WERI-Rb-1 (cell line): ENCODE measurements around the gene CRELD1.
"Not testable (repeated sequence)": the region's sequence is repeated elsewhere in the genome, so short reads cannot be mapped to it uniquely, and the experiment has no call there.

Experiments
- DNase-seq: peaks from one replicate; pipeline ENCODE4 v3.0.0-alpha.2; 2020
- H3K27ac ChIP-seq: fragments of 250-450 bp; sonication (Bioruptor Pico); 2 replicates; pipeline ENCODE4 v1.5.1; 2020; ENCODE audit warnings: mild to moderate bottlenecking, moderate library complexity
- H3K27me3 ChIP-seq: fragments of 250-450 bp; sonication (Bioruptor Pico); 2 replicates; pipeline ENCODE4 v1.5.1; 2021; ENCODE audit warnings: mild to moderate bottlenecking, low read depth, moderate library complexity; ENCODE audit not compliant: insufficient read depth, severe bottlenecking
- H3K36me3 ChIP-seq: fragments of 250-450 bp; sonication (Bioruptor Pico); 2 replicates; pipeline ENCODE4 v1.5.1; 2020; ENCODE audit warnings: mild to moderate bottlenecking, moderate library complexity
- H3K4me3 ChIP-seq: 2 replicates; pipeline ENCODE4 v1.5.1; 2011; ENCODE audit warnings: low read depth, mild to moderate bottlenecking, control low read depth, low read length
- H3K9me3 ChIP-seq: fragments of 250-450 bp; sonication (Bioruptor Pico); 2 replicates; pipeline ENCODE4 v1.5.1; 2021; ENCODE audit warnings: mild to moderate bottlenecking, moderate library complexity; ENCODE audit not compliant: severe bottlenecking
- TF ChIP-seq, protein P1 (sequence below): IDR thresholded peaks from 2 replicates; pipeline ENCODE4 v1.5.1; 2011; ENCODE audit warnings: low read depth, mild to moderate bottlenecking, control low read depth, inconsistent platforms, low read length

CRELD1 gene

DNA sequence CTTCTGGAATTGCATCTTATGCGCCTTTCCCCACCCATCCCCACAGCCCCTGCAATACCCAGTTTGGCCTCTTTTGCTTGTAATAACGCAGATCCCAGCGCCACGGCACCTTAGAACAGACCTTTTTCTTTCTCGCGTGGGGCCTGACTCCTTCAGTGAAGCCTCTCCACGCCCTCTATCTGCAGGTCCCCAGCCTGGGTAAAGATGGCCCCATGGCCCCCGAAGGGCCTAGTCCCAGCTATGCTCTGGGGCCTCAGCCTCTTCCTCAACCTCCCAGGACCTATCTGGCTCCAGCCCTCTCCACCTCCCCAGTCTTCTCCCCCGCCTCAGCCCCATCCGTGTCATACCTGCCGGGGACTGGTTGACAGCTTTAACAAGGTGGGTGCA, 594 bp downstream of the CRELD1 start:
- DNase-seq: peak; percentile 31
- H3K27me3 ChIP-seq: no peaks in the 10 kb centered on the region
- peak overlapping the region; percentile 78 for H3K4me3 ChIP-seq
- H3K27ac ChIP-seq: peak overlapping the region; percentile 65
- TF ChIP-seq, protein P1, sequence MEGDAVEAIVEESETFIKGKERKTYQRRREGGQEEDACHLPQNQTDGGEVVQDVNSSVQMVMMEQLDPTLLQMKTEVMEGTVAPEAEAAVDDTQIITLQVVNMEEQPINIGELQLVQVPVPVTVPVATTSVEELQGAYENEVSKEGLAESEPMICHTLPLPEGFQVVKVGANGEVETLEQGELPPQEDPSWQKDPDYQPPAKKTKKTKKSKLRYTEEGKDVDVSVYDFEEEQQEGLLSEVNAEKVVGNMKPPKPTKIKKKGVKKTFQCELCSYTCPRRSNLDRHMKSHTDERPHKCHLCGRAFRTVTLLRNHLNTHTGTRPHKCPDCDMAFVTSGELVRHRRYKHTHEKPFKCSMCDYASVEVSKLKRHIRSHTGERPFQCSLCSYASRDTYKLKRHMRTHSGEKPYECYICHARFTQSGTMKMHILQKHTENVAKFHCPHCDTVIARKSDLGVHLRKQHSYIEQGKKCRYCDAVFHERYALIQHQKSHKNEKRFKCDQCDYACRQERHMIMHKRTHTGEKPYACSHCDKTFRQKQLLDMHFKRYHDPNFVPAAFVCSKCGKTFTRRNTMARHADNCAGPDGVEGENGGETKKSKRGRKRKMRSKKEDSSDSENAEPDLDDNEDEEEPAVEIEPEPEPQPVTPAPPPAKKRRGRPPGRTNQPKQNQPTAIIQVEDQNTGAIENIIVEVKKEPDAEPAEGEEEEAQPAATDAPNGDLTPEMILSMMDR: peak; percentile 19; the same call in 1 of the 2 replicates
- H3K9me3 ChIP-seq: no peaks in the 10 kb centered on the region
- peaks cover 5% of the 10 kb centered on the region for H3K36me3 ChIP-seq

DNA sequence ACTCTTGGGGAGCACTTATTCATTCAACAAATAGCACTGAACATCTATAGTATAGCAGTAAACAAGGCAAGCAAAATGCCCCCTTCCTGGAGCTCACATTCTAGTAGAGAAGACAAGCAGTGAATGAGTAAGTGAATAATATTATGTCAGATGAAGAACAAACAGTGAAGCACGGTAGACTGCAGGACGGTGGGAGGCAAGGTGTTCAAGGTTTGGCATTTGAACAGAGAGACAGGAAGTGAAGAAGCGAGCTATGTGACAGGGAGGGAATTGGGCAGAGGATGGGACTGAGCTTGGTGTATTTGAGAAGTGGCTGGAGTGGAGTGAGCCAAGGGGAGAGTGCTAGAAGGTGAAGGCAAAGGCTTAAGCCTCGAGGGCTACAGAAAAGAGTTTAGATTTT, 1.4 kb downstream of the CRELD1 start:
- Histone ChIP-seq H3K27me3 (no peaks in the 10 kb centered on the region), H3K9me3 (no peaks in the 10 kb centered on the region), H3K4me3 (no peak overlapping the region), H3K36me3 (peaks cover 5% of the 10 kb centered on the region), H3K27ac (no peak overlapping the region)
- no peak for DNase-seq
- TF ChIP-seq, protein P1: no peak

DNA sequence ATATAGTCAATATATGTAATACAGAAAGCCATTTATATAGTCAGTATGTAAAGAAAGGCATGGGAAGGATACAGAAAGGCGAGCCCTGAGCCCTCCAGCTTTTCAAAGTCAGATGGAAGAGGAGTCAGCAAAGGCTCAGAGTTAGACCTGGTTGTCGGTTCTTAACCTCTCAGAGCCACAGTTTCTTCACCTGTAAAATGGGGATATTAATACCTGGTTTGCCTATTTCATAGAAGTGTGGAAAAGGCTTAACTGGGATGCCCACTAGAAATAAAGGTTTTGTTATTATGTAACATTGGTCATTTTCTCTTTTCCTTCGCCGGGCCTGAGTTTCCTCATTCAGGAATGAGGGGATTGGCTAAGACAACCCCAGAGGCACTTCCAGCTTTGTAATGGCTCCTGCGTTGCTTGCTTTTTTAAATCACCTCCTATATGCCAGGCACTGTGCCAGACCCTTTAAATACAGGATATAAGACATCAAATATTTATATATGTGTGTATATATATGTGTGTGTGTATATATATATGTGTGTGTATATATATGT, 2.4 kb downstream of the CRELD1 start:
- H3K27me3 ChIP-seq: no peaks in the 10 kb centered on the region
- TF ChIP-seq, protein P1: no peak
- DNase-seq: no peak

DNA sequence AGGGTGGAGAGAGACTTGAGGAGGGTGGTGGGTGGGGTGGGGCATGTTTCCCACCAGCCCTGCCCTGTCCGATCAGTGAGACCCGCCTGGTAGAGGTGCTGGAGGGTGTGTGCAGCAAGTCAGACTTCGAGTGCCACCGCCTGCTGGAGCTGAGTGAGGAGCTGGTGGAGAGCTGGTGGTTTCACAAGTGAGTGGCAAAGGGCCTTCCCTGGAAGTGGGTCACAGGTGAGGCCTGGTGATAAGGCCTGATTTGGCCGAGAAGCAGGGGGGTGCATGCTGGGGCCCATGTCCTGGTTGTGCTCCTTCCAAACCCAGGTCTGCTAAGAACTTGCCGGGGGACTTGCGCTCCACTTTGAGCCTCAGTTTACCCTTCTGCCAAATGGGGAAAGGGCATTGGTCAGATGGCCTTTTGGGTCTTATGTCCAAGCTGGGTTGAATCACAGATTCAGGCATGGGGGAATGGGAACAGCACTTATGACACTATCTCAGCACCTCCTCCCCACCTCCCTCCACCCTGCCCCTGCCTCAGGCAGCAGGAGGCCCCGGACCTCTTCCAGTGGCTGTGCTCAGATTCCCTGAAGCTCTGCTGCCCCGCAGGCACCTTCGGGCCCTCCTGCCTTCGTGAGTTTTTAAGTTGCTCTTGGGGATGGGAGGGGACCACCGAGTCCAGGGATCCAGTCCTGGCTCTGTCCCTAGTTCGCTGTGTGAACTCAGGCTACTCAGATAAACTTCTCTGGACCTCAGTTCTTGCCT, 4.0 kb downstream of the CRELD1 start:
- DNase-seq: no peak
- H3K4me3 ChIP-seq: no peak overlapping the region
- TF ChIP-seq, protein P1: no peak
- peaks cover 10% of the 10 kb centered on the region for H3K36me3 ChIP-seq
- H3K27me3 ChIP-seq: no peaks in the 10 kb centered on the region
- no peaks in the 10 kb centered on the region for H3K9me3 ChIP-seq
- no peak overlapping the region for H3K27ac ChIP-seq

More for the DNA sequence above, 2.4 kb downstream of the CRELD1 start:
- Histone ChIP-seq H3K9me3 (no peaks in the 10 kb centered on the region), H3K4me3 (no peak overlapping the region), H3K36me3 (peaks cover 6% of the 10 kb centered on the region), H3K27ac (no peak overlapping the region)

DNA sequence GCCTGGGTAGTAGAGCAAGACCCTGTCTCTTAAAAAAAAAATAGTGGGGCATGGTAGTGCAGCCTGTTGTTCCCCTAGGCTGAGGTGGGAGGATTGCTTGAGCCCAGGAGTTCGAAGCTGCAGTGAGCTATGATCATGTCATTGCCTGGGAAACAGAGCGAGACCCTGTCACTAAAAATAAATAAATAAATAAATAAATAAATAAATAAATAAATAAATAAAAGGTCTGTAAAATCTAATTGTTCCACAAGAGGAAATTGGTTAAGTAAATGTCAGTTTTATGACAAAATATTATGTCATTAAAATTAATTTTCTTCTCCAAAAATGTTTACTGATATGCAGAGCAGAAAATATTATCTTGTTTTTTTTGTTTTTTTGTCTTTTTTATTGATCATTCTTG, 5.3 kb downstream of the CRELD1 start:
- Histone ChIP-seq H3K27ac (no peak overlapping the region), H3K4me3 (no peak overlapping the region), H3K27me3 (no peaks in the 10 kb centered on the region), H3K36me3 (peaks cover 10% of the 10 kb centered on the region), H3K9me3 (no peaks in the 10 kb centered on the region)
- DNase-seq: no peak
- TF ChIP-seq, protein P1: no peak

DNA sequence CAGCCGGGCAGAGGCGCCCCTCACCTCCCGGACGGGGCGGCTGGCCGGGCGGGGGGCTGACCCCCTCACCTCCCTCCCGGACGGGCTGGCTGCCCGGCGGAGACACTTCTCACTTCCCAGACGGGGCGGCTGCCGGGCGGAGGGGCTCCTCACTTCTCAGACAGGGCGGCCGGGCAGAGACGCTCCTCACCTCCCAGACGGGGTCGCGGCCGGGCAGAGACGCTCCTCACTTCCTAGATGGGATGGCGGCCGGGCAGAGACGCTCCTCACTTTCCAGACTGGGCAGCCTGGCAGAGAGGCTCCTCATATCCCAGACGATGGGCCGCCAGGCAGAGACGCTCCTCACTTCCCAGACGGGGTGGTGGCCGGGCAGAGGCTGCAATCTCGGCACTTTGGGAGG, 6.3 kb downstream of the CRELD1 start:
- H3K4me3 ChIP-seq, DNase-seq, H3K27ac ChIP-seq, H3K9me3 ChIP-seq, H3K27me3 ChIP-seq: not testable (repeated sequence)
- H3K36me3 ChIP-seq: peaks cover 13% of the 10 kb centered on the region
